LNCAP (cell line): ENCODE data around the gene EPS15.

Source experiments
- TF ChIP-seq, protein P1 (sequence below): fragments of 450-650 bp; IDR thresholded peaks from 2 replicates; pipeline ENCODE4 v1.5.1; 2017; ENCODE audit warnings: mild to moderate bottlenecking

EPS15 gene

DNA sequence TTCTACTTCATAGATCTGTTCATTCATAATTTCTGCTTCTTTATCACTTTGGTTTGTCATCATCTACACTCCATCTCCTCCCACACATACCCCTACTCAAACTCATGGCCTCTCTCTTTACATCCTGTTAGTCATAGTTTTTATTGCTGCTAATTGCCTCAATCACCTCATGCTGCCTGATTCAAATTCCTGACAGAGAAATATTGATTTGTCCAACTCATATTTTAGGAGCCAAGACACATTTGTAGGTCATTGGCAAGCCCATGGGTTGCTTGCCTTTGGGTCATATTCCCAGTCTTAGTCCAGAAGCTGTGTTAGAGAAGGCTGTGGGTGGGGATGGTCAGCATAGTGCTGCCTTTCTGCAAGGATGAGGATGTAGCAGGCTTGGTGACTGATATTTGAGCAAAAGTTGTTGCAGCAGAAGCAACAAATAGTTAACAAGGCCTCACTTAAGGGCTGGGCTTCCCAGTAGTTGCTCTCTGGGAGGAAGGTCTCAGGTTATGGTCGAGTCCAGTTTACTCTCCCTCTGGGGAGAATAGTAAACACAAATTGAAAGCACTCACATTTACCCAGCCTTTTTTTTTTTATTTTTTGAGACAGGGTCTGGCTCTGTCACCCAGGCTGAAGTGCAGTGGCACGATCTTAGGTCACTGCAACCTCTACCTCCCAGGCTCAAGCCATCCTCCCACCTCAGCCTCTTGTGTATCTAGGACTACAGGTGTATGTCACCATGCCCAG lies 22.4 kb upstream of the EPS15 start:
- TF ChIP-seq, protein P1, sequence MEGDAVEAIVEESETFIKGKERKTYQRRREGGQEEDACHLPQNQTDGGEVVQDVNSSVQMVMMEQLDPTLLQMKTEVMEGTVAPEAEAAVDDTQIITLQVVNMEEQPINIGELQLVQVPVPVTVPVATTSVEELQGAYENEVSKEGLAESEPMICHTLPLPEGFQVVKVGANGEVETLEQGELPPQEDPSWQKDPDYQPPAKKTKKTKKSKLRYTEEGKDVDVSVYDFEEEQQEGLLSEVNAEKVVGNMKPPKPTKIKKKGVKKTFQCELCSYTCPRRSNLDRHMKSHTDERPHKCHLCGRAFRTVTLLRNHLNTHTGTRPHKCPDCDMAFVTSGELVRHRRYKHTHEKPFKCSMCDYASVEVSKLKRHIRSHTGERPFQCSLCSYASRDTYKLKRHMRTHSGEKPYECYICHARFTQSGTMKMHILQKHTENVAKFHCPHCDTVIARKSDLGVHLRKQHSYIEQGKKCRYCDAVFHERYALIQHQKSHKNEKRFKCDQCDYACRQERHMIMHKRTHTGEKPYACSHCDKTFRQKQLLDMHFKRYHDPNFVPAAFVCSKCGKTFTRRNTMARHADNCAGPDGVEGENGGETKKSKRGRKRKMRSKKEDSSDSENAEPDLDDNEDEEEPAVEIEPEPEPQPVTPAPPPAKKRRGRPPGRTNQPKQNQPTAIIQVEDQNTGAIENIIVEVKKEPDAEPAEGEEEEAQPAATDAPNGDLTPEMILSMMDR: no peak

DNA sequence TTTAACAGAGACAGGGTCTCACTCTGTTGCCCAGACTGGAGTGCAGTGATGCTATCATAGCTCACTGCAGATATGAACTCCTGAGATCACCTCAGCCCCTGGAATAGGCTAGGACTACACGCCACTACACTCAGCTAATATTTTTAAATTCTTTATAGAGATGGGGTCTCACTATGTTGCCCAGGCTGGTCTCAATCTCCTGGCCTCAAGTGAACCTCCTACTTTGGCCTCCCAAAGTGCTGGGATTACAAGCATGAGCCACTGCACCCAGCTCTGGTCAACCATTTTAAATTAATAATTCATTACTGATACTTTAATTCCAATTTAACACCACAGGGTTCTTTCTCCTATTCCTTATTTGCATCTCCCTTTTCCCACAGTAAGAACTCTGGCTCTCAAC lies 18.5 kb upstream of the EPS15 start:
- TF ChIP-seq, protein P1: no peak

DNA sequence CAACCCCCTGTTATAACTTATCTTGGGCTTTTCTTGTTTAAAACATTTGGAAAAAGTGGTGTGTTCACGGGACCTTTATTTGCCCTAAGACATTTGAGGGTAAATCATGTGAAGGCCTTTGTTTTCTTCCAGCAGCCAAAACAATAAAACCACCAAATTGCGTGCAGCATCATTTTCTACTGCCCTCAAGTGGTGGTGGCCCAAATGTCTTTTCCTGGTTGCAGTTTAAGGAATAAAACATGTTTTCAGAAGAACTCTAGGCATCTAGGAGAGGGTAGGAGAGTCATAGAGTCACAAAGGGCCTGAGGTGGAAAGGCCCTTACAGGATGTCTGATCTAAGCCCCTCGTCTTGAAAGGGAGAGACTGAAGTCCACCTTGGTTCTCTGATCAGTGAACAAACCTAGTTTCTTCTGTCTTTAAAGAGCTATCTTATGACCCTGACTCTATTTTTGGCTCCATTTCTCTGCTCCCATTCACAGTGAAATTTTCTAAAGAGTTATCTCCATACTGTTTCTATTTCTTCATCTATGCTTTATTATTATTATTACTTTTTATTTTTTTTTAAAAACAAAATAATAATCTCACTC lies 16.0 kb upstream of the EPS15 start:
- TF ChIP-seq, protein P1: peak; percentile 83

DNA sequence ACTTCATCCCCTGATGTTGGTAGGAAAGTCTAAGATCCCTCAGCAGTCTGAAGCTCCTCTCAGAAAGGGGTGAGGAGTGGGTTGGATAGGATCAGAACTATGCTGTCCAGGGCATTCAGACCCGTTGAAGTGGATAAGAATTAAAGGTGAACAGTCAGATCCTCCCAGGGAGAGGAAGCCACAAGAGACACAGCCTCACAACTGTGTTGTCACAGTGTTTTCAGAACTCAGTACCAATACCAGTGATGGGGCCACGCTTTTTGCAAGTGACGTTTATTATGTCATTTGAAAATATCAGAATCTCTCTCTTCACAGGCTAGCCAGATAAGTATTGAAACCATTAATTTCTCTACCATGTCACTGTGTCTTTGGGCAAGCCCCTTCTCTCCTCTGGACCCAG lies 15.4 kb upstream of the EPS15 start:
- TF ChIP-seq, protein P1: no peak

DNA sequence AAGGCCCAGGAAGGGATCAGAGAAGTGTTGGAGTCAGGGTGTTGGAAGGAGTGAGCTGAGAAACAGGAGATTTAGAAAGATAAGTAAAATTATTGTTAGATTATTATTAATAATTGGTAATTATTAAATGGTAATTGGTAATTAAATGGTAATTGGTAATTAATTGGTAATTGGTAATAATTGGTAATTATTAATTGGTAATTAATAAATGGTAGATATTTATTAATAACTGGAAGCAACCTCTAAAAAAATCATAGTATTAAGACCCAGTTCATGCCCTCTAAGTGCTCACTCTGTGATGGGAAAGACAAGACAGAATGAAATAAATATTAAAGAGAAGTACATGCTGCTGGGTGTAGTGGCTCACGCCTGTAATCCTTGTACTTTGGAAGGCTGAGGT lies 13.8 kb upstream of the EPS15 start:
- TF ChIP-seq, protein P1: no peak

DNA sequence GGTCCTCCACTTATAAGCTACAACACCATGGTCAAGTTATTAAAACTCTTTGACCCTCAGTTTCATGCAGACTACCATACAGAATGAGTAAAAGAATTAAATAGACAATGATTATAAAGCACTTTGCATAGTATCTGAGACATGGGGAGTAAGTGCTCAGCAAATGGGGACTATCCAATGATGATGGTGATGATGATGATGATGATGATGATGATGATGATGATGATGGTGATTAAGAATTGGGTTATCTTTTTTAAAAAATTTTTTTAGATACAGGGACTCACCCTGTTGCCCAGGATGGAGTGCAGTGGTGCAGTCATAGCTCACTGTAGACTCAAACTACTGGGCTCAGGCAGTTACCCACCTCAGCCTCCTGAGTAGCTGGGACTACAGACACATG lies 8.1 kb upstream of the EPS15 start:
- TF ChIP-seq, protein P1: no peak

DNA sequence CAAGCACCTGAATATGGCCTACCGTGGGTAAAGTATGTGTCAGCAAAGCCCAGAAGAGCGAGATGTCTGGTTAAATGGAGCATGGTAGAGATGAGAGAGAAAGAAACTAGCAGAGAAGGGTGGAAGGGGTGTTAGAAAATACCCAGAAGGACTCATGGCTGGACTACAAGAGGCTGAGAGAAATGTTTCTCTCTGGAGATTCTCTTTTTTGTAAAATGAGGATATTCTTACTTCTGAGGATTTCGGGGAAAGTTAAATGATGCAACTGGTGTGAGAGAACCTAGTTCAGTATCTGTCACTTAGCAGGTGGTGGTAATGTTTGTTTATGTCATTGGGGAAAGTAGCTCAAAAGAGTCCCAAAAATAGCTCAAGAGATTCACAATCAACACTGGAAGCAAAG lies 7.2 kb upstream of the EPS15 start:
- TF ChIP-seq, protein P1: no peak

DNA sequence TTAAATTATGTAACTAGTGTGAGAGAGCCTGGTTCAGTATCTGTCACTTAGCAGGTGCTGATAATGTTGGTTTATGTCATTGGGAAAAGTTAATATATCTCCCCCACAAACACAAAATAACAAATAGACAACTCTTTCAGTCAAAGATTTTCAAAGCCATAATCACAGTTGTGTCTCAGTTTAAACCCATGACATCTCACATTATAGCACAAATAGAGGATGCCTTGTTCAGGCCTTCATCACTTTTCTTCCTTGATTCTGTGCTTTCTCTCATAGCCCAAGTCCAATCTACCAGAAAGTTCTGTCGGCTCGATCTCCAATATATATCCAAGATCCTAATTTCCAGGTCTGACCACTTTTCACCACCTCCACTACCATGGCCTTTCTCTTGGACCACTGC lies 6.2 kb upstream of the EPS15 start:
- TF ChIP-seq, protein P1: no peak
